Mammary epithelial cell (primary cell): Measurements from ENCODE around the gene DUSP8.

ENCODE experiments used
- EZH2 ChIP-seq: IDR thresholded peaks from 2 replicates; pipeline ENCODE4 v1.6.1; 2012; ENCODE audit warnings: low read length, inconsistent platforms, borderline replicate concordance
- TF ChIP-seq, protein P1 (sequence below), 2 donors: IDR thresholded peaks in 1 of 2; conservative IDR thresholded peaks in 1 of 2; 2 replicates each; pipeline ENCODE4 v1.5.1; 2011 to 2012; ENCODE audit warnings: inconsistent platforms in 2 of 2, low read length in 2 of 2, mild to moderate bottlenecking in 2 of 2, control low read depth in 1 of 2, low read depth in 1 of 2; ENCODE audit not compliant: insufficient read depth in 1 of 2; ENCODE audit errors: extremely low read depth in 1 of 2

- TF ChIP-seq, protein P1, sequence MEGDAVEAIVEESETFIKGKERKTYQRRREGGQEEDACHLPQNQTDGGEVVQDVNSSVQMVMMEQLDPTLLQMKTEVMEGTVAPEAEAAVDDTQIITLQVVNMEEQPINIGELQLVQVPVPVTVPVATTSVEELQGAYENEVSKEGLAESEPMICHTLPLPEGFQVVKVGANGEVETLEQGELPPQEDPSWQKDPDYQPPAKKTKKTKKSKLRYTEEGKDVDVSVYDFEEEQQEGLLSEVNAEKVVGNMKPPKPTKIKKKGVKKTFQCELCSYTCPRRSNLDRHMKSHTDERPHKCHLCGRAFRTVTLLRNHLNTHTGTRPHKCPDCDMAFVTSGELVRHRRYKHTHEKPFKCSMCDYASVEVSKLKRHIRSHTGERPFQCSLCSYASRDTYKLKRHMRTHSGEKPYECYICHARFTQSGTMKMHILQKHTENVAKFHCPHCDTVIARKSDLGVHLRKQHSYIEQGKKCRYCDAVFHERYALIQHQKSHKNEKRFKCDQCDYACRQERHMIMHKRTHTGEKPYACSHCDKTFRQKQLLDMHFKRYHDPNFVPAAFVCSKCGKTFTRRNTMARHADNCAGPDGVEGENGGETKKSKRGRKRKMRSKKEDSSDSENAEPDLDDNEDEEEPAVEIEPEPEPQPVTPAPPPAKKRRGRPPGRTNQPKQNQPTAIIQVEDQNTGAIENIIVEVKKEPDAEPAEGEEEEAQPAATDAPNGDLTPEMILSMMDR (conservative IDR thresholded peaks at IDR 0.05 in 1 of 2, IDR thresholded peaks at IDR 0.05 in 1 of 2; ENCODE audit: extremely low read depth in 1 of 2, insufficient read depth in 1 of 2, low read depth in 1 of 2, low read length in 2 of 2): no peak
- TF ChIP-seq EZH2: no peak
These were observed 23.6 kb downstream of the DUSP8 start for GRCh38 chr11:1548221-1549070.
